GM12865 (cell line): ENCODE measurements around the gene NDUFC1.
"Not testable (repeated sequence)": the region's sequence is repeated elsewhere in the genome, so short reads cannot be mapped to it uniquely, and the experiment has no call there.

ENCODE experiments used
- DNase-seq: peaks from one replicate; pipeline ENCODE4 v3.0.0; 2010; ENCODE audit warnings: low read depth
- H3K4me3 ChIP-seq: 2 replicates; pipeline ENCODE4 v1.5.1; 2011; ENCODE audit warnings: mild to moderate bottlenecking, low read depth, low read length, control low read depth
- TF ChIP-seq, protein P1 (sequence below): IDR thresholded peaks from 2 replicates; pipeline ENCODE4 v1.5.1; 2011; ENCODE audit warnings: low read length, control low read depth, low read depth, inconsistent platforms; ENCODE audit not compliant: insufficient read depth; ENCODE audit errors: missing control alignments

NDUFC1 gene

GRCh38 chr4:139267301-139267700 is 35.0 kb downstream of the NDUFC1 start:
- H3K4me3 ChIP-seq = no peak overlapping the region
- TF ChIP-seq, protein P1, sequence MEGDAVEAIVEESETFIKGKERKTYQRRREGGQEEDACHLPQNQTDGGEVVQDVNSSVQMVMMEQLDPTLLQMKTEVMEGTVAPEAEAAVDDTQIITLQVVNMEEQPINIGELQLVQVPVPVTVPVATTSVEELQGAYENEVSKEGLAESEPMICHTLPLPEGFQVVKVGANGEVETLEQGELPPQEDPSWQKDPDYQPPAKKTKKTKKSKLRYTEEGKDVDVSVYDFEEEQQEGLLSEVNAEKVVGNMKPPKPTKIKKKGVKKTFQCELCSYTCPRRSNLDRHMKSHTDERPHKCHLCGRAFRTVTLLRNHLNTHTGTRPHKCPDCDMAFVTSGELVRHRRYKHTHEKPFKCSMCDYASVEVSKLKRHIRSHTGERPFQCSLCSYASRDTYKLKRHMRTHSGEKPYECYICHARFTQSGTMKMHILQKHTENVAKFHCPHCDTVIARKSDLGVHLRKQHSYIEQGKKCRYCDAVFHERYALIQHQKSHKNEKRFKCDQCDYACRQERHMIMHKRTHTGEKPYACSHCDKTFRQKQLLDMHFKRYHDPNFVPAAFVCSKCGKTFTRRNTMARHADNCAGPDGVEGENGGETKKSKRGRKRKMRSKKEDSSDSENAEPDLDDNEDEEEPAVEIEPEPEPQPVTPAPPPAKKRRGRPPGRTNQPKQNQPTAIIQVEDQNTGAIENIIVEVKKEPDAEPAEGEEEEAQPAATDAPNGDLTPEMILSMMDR = no peak
- no peak for DNase-seq

GRCh38 chr4:139266583-139267257 is 35.6 kb downstream of the NDUFC1 start:
- peak; percentile 98 for DNase-seq
- TF ChIP-seq, protein P1 = no peak
- no peak overlapping the region for H3K4me3 ChIP-seq

DNA sequence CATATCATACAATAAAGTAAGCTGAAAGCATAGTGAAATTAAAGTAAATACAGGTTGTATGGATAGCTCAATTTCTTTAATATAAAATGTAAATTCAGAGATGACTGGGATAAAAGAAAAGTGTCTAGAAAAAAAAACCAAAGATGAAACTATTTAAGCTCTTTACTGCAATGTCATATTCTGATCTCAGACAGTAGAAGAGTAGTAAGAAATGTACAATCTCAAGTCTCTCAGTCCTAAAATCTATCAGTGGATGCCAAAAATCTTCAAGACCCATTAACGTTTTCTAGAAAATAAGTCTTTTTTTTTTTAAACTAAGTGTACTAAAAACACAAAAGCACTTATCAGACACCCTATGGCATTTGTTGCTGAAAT is 36.1 kb downstream of the NDUFC1 start:
- DNase-seq = no peak
- no peak overlapping the region for H3K4me3 ChIP-seq
- TF ChIP-seq, protein P1 = no peak

DNA sequence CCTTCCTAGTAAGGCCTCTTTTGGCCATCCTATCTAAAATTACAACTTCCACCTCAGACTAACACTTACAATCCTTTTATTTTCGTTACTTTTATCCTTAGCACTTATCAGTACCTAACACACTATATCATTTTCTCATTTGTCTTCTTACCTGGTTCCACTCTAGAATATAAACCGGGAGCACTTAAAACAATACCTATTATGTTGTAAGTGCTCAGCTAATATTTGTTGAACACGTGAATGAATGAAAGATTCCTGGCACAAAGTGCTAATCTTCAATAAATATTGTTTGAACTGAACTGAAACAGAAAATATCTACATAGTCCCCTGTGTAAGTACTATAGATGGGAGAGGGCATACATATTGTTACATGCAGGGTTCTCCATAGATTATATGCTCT is 36.6 kb downstream of the NDUFC1 start:
- DNase-seq = no peak
- H3K4me3 ChIP-seq = no peak overlapping the region
- TF ChIP-seq, protein P1 = no peak

- TF ChIP-seq, protein P1 = no peak
- no peak for DNase-seq
- no peak overlapping the region for H3K4me3 ChIP-seq
Observed at GRCh38 chr4:139256349-139256748, 45.9 kb downstream of the NDUFC1 start.

DNA sequence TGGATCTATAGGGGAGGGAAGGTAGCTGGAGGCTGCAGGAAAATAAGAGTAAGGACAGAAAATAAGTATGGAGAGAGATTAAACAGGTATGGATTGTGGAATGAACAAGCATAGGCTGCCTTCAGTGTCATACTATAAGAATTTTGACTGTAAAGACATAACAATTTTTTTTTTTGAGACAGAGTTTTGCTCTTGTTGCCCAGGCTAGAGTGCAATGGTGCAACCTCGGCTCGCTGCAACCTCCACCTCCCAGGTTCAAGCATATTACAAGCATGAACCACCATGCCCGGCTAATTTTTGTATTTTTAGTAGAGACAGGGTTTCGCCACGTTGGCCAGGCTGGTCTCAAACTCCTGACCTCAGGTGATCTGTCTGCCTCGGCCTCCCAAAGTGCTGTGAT is 46.7 kb downstream of the NDUFC1 start:
- not testable (repeated sequence) for DNase-seq

GRCh38 chr4:139253713-139254112 is 48.6 kb downstream of the NDUFC1 start:
- TF ChIP-seq, protein P1 = no peak
- no peak for DNase-seq
- no peak overlapping the region for H3K4me3 ChIP-seq

More for the DNA sequence above, 46.7 kb downstream of the NDUFC1 start:
- H3K4me3 ChIP-seq = not testable (repeated sequence)
